HepG2 (cell line): ENCODE results near the gene HPCAL1. TPM values are rescaled to one million over a fixed set of nuclear protein-coding genes. Genes with fewer than 3 reads are reported as not detected.

Experiments
- DPF2 ChIP-seq: sonication (generic); formaldehyde crosslinking; IDR thresholded peaks from 2 replicates; pipeline ENCODE4 v1.4.0; 2020; ENCODE audit warnings: mild to moderate bottlenecking, low read depth, missing genetic modification reagents, borderline replicate concordance
- HNRNPH1 ChIP-seq: fragments of 200-400 bp; formaldehyde crosslinking; optimal IDR thresholded peaks from 2 replicates; pipeline ENCODE3; 2017; ENCODE audit warnings: mild to moderate bottlenecking, low read depth, low read length
- HNRNPLL ChIP-seq: fragments of 200-400 bp; formaldehyde crosslinking; IDR thresholded peaks from 2 replicates; pipeline ENCODE4 v1.6.1; 2017; ENCODE audit warnings: mild to moderate bottlenecking, low read depth, low read length; ENCODE audit not compliant: poor library complexity, severe bottlenecking
- KAT8 ChIP-seq: IDR thresholded peaks from 2 replicates; pipeline ENCODE4 v1.6.1; 2016; ENCODE audit warnings: missing genetic modification reagents, missing compliant biosample characterization
- KDM1A ChIP-seq: IDR thresholded peaks from 2 replicates; pipeline ENCODE4 v1.6.1; 2016; ENCODE audit warnings: missing compliant biosample characterization
- MIER3 ChIP-seq: IDR thresholded peaks from 2 replicates; pipeline ENCODE4 v1.6.1; 2016; ENCODE audit warnings: missing compliant biosample characterization, borderline replicate concordance
- MXD4 ChIP-seq: IDR thresholded peaks from 2 replicates; pipeline ENCODE4 v1.6.1; 2016; ENCODE audit warnings: mild to moderate bottlenecking, missing biosample characterization, missing genetic modification reagents
- PHF8 ChIP-seq: sonication (generic); formaldehyde crosslinking; IDR thresholded peaks from 2 replicates; pipeline ENCODE4 v1.5.0; 2020; ENCODE audit warnings: missing genetic modification reagents
- SAP130 ChIP-seq: IDR thresholded peaks from 2 replicates; pipeline ENCODE4 v1.6.1; 2016; ENCODE audit warnings: low read depth
- ZNF564 ChIP-seq: sonication (generic); formaldehyde crosslinking; IDR thresholded peaks from 2 replicates; pipeline ENCODE4 v1.8.1; 2023; ENCODE audit warnings: mild to moderate bottlenecking, missing genetic modification reagents
- ZNF567 ChIP-seq: sonication (generic); formaldehyde crosslinking; IDR thresholded peaks from 2 replicates; pipeline ENCODE4 v1.8.1; 2023; ENCODE audit warnings: mild to moderate bottlenecking, missing genetic modification reagents, borderline replicate concordance
- ZNF883 ChIP-seq: sonication (generic); formaldehyde crosslinking; IDR thresholded peaks from 2 replicates; pipeline ENCODE4 v1.5.1; 2020; ENCODE audit warnings: mild to moderate bottlenecking, missing genetic modification reagents; ENCODE audit errors: not compliant biosample characterization
- polyA plus RNA-seq, 8 experiments: library from polyadenylated mRNA; depleted of rRNA in 3 of 8; stranded (reverse) in 7 of 8; unstranded in 1 of 8; fragments of >200 nt; fragmentation: Illumina TruSeq in 4 of 8; extraction: Trizol in 4 of 8; gene quantifications; 2 replicates each; pipeline versions ENCODE4 v1.2.1 to v1.2.3, GENCODE V29; 2011 to 2016; ENCODE audit warnings: low read depth in 4 of 8, missing spikeins in 1 of 8, mixed read lengths in 1 of 8; ENCODE audit not compliant: insufficient read depth in 1 of 8
- total RNA-seq, 5 experiments: library from RNA; depleted of rRNA; stranded (reverse); fragments of >200 nt; fragmentation: Illumina TruSeq; extraction: Trizol; gene quantifications; 2 replicates each; pipeline ENCODE4 v1.2.3, GENCODE V29; 2016; ENCODE audit warnings: low read depth in 1 of 5
- TF ChIP-seq, protein P1 (sequence below): IDR thresholded peaks from 2 replicates; pipeline ENCODE4 v1.6.1; 2018; ENCODE audit warnings: missing genetic modification reagents
- TF ChIP-seq, protein P2 (sequence below): sonication (generic); formaldehyde crosslinking; IDR thresholded peaks from 2 replicates; pipeline ENCODE4 v1.4.0; 2020; ENCODE audit warnings: mild to moderate bottlenecking, missing genetic modification reagents
- TF ChIP-seq, protein P3 (sequence below): sonication (generic); formaldehyde crosslinking; IDR thresholded peaks from 2 replicates; pipeline ENCODE4 v1.5.1; 2020; ENCODE audit warnings: missing genetic modification reagents, mild to moderate bottlenecking, borderline replicate concordance
- TF ChIP-seq, protein P4 (sequence below): sonication (generic); formaldehyde crosslinking; IDR thresholded peaks from 2 replicates; pipeline ENCODE4 v1.4.0; 2020; ENCODE audit warnings: low read depth, mild to moderate bottlenecking, missing genetic modification reagents
- TF ChIP-seq, protein P5 (sequence below): fragments of 450-650 bp; IDR thresholded peaks from 2 replicates; pipeline ENCODE4 v1.6.1; 2017; ENCODE audit warnings: mild to moderate bottlenecking

Gene HPCAL1
- total and polyA plus RNA-seq, 2 of the 13 experiments (the other 11 are each of a cell fraction or from before 2014, with no cell fraction given), result 29.5 to 29.9 TPM

DNA sequence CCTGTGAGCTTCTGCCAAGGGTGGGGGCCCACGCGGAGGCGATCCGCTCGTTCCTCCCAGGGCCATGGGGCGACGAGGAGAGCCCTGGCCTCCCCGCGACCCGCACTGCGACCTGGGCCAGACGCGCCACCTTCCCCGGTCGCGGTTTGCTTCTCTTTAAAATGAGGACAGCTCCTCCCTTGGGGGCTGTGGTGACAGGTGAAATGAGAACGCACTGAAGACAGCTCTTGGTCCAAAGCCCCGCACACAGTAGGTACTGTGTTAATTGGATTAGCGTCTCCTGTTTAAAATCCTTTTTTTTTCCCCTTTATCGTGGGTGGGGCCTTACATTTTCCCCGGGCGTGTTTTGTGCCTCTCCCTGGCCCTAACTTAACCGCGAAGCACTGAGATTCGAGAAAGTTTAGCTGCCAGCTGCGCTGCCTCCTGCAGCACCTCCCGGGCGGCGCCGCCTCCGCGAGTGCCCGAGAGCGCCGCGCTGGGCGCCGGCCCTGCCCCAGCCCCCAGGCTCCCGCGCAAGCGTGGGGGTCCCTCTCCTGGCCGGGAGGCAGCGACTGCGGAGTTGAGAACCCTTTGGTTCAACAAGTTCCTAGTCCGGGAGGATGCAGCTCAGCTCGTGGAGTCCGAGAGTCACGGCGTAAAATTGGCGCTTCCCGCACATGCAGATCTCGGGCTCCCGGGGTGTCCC is 1.1 kb downstream of the HPCAL1 start (continued):
- TF ChIP-seq, protein P1, sequence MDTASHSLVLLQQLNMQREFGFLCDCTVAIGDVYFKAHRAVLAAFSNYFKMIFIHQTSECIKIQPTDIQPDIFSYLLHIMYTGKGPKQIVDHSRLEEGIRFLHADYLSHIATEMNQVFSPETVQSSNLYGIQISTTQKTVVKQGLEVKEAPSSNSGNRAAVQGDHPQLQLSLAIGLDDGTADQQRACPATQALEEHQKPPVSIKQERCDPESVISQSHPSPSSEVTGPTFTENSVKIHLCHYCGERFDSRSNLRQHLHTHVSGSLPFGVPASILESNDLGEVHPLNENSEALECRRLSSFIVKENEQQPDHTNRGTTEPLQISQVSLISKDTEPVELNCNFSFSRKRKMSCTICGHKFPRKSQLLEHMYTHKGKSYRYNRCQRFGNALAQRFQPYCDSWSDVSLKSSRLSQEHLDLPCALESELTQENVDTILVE (CRISPR knock-in tag), result 0 out of 2 replicates have a peak, but pooled peaks have one; percentile 25
- TF ChIP-seq ZNF564 (CRISPR knock-in tag) (no peak), PHF8 (CRISPR knock-in tag) (peak; percentile 9), HNRNPLL (peak; percentile 51), KDM1A (CRISPR knock-in tag) (no peak; the same call in 1 of the 2 replicates), ZNF567 (CRISPR knock-in tag) (0 out of 2 replicates have a peak, but pooled peaks have one; percentile 52), MIER3 (CRISPR knock-in tag) (no peak; the same call in 1 of the 2 replicates), KAT8 (CRISPR knock-in tag) (0 out of 2 replicates have a peak, but pooled peaks have one; percentile 7), SAP130 (CRISPR knock-in tag) (peak; percentile 59), MXD4 (CRISPR knock-in tag) (no peak; the same call in 1 of the 2 replicates), HNRNPH1 (no peak), ZNF883 (peak; percentile 63), DPF2 (no peak)
- TF ChIP-seq, protein P2, sequence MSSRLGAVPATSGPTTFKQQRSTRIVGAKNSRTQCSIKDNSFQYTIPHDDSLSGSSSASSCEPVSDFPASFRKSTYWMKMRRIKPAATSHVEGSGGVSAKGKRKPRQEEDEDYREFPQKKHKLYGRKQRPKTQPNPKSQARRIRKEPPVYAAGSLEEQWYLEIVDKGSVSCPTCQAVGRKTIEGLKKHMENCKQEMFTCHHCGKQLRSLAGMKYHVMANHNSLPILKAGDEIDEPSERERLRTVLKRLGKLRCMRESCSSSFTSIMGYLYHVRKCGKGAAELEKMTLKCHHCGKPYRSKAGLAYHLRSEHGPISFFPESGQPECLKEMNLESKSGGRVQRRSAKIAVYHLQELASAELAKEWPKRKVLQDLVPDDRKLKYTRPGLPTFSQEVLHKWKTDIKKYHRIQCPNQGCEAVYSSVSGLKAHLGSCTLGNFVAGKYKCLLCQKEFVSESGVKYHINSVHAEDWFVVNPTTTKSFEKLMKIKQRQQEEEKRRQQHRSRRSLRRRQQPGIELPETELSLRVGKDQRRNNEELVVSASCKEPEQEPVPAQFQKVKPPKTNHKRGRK (CRISPR knock-in tag), result 0 out of 2 replicates have a peak, but pooled peaks have one; percentile 6
- TF ChIP-seq, protein P3, sequence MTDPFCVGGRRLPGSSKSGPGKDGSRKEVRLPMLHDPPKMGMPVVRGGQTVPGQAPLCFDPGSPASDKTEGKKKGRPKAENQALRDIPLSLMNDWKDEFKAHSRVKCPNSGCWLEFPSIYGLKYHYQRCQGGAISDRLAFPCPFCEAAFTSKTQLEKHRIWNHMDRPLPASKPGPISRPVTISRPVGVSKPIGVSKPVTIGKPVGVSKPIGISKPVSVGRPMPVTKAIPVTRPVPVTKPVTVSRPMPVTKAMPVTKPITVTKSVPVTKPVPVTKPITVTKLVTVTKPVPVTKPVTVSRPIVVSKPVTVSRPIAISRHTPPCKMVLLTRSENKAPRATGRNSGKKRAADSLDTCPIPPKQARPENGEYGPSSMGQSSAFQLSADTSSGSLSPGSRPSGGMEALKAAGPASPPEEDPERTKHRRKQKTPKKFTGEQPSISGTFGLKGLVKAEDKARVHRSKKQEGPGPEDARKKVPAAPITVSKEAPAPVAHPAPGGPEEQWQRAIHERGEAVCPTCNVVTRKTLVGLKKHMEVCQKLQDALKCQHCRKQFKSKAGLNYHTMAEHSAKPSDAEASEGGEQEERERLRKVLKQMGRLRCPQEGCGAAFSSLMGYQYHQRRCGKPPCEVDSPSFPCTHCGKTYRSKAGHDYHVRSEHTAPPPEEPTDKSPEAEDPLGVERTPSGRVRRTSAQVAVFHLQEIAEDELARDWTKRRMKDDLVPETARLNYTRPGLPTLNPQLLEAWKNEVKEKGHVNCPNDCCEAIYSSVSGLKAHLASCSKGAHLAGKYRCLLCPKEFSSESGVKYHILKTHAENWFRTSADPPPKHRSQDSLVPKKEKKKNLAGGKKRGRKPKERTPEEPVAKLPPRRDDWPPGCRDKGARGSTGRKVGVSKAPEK (CRISPR knock-in tag), result no peak; the same call in 1 of the 2 replicates
- TF ChIP-seq, protein P4, sequence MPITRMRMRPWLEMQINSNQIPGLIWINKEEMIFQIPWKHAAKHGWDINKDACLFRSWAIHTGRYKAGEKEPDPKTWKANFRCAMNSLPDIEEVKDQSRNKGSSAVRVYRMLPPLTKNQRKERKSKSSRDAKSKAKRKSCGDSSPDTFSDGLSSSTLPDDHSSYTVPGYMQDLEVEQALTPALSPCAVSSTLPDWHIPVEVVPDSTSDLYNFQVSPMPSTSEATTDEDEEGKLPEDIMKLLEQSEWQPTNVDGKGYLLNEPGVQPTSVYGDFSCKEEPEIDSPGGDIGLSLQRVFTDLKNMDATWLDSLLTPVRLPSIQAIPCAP (CRISPR knock-in tag), result no peak
- TF ChIP-seq, protein P5, sequence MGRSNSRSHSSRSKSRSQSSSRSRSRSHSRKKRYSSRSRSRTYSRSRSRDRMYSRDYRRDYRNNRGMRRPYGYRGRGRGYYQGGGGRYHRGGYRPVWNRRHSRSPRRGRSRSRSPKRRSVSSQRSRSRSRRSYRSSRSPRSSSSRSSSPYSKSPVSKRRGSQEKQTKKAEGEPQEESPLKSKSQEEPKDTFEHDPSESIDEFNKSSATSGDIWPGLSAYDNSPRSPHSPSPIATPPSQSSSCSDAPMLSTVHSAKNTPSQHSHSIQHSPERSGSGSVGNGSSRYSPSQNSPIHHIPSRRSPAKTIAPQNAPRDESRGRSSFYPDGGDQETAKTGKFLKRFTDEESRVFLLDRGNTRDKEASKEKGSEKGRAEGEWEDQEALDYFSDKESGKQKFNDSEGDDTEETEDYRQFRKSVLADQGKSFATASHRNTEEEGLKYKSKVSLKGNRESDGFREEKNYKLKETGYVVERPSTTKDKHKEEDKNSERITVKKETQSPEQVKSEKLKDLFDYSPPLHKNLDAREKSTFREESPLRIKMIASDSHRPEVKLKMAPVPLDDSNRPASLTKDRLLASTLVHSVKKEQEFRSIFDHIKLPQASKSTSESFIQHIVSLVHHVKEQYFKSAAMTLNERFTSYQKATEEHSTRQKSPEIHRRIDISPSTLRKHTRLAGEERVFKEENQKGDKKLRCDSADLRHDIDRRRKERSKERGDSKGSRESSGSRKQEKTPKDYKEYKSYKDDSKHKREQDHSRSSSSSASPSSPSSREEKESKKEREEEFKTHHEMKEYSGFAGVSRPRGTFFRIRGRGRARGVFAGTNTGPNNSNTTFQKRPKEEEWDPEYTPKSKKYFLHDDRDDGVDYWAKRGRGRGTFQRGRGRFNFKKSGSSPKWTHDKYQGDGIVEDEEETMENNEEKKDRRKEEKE, result no peak
